ENCODE results near the gene RANBP3.

- TF ChIP-seq, protein P1, sequence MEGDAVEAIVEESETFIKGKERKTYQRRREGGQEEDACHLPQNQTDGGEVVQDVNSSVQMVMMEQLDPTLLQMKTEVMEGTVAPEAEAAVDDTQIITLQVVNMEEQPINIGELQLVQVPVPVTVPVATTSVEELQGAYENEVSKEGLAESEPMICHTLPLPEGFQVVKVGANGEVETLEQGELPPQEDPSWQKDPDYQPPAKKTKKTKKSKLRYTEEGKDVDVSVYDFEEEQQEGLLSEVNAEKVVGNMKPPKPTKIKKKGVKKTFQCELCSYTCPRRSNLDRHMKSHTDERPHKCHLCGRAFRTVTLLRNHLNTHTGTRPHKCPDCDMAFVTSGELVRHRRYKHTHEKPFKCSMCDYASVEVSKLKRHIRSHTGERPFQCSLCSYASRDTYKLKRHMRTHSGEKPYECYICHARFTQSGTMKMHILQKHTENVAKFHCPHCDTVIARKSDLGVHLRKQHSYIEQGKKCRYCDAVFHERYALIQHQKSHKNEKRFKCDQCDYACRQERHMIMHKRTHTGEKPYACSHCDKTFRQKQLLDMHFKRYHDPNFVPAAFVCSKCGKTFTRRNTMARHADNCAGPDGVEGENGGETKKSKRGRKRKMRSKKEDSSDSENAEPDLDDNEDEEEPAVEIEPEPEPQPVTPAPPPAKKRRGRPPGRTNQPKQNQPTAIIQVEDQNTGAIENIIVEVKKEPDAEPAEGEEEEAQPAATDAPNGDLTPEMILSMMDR (IDR thresholded peaks at IDR 0.05 in 2 of 3, conservative IDR thresholded peaks at IDR 0.05 in 1 of 3; ENCODE audit: borderline replicate concordance in 1 of 3, insufficient read depth in 1 of 3, low read depth in 2 of 3, low read length in 2 of 3) = no peak
- TF ChIP-seq MAX (IDR thresholded peaks at IDR 0.05) = no peak
- TF ChIP-seq, protein P2, sequence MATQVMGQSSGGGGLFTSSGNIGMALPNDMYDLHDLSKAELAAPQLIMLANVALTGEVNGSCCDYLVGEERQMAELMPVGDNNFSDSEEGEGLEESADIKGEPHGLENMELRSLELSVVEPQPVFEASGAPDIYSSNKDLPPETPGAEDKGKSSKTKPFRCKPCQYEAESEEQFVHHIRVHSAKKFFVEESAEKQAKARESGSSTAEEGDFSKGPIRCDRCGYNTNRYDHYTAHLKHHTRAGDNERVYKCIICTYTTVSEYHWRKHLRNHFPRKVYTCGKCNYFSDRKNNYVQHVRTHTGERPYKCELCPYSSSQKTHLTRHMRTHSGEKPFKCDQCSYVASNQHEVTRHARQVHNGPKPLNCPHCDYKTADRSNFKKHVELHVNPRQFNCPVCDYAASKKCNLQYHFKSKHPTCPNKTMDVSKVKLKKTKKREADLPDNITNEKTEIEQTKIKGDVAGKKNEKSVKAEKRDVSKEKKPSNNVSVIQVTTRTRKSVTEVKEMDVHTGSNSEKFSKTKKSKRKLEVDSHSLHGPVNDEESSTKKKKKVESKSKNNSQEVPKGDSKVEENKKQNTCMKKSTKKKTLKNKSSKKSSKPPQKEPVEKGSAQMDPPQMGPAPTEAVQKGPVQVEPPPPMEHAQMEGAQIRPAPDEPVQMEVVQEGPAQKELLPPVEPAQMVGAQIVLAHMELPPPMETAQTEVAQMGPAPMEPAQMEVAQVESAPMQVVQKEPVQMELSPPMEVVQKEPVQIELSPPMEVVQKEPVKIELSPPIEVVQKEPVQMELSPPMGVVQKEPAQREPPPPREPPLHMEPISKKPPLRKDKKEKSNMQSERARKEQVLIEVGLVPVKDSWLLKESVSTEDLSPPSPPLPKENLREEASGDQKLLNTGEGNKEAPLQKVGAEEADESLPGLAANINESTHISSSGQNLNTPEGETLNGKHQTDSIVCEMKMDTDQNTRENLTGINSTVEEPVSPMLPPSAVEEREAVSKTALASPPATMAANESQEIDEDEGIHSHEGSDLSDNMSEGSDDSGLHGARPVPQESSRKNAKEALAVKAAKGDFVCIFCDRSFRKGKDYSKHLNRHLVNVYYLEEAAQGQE (IDR thresholded peaks at IDR 0.05; ENCODE audit: low read depth) = no peak
- no peak for TF ChIP-seq EZH2phosphoT487 (IDR thresholded peaks at IDR 0.05; ENCODE audit: borderline replicate concordance)
- no peak for TF ChIP-seq TCF7L2 (IDR thresholded peaks at IDR 0.05; ENCODE audit: borderline replicate concordance, extremely low read depth, insufficient read depth, insufficient read length)
- TF ChIP-seq POLR2AphosphoS5 (IDR thresholded peaks at IDR 0.05; ENCODE audit: low read depth, low read length) = no peak
- TF ChIP-seq JUND (IDR thresholded peaks at IDR 0.05) = no peak
- no peak for TF ChIP-seq POLR2A (IDR thresholded peaks at IDR 0.05; ENCODE audit: borderline replicate concordance, extremely low read depth, insufficient read depth, insufficient read length)
- TF ChIP-seq EZH2 (IDR thresholded peaks at IDR 0.05) = no peak
- TF ChIP-seq RAD21 (IDR thresholded peaks at IDR 0.05; ENCODE audit: low read depth) = no peak
- TF ChIP-seq CEBPB (IDR thresholded peaks at IDR 0.05; ENCODE audit: low read depth) = no peak
- no peak for TF ChIP-seq ELF1 (IDR thresholded peaks at IDR 0.05; ENCODE audit: borderline replicate concordance, low read depth)
- no peak for TF ChIP-seq ZNF274 (IDR thresholded peaks at IDR 0.05; ENCODE audit: low read depth, low read length)
- TF ChIP-seq, protein P3, sequence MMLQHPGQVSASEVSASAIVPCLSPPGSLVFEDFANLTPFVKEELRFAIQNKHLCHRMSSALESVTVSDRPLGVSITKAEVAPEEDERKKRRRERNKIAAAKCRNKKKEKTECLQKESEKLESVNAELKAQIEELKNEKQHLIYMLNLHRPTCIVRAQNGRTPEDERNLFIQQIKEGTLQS (IDR thresholded peaks at IDR 0.05) = no peak
Observed at GRCh38 chr19:5932146-5932545, 45.8 kb downstream of the RANBP3 start.

All from HCT116 (cell line).